Dermis blood vessel endothelial cell (primary cell): Measurements from ENCODE around the gene ASAH2B. TPM values are rescaled to one million over a fixed set of nuclear protein-coding genes. Genes with fewer than 3 reads are reported as not detected.

Source experiments
- DNase-seq: peaks from one replicate; pipeline ENCODE4 v3.0.0; 2010
- total RNA-seq: library from RNA; depleted of rRNA; stranded (reverse); fragments of >200 nt; gene quantifications from 2 replicates; pipeline ENCODE4 v1.2.3, GENCODE V29; 2014

Gene ASAH2B
- total RNA-seq, 1 donor from 2014 or later, result 1.4 TPM

DNA sequence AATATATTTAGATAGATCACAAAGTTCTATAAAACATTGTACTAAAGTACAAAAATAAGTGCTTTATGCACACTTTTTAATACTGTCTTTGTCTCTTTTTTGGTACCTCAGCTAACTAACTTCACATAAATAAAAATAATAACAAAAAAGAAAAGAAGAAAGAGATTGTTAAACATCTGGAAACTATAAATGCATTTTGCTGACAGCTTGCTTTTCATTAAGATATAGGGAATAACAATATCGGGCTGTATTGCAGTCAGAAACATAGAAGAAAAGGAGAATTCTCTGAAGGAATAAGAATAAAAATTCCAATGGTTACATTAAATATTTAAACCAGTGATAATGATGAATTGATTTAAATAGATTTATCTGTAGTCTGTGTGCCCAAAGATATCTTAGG is 59.9 kb downstream of the ASAH2B start:
- DNase-seq, result no peak

DNA sequence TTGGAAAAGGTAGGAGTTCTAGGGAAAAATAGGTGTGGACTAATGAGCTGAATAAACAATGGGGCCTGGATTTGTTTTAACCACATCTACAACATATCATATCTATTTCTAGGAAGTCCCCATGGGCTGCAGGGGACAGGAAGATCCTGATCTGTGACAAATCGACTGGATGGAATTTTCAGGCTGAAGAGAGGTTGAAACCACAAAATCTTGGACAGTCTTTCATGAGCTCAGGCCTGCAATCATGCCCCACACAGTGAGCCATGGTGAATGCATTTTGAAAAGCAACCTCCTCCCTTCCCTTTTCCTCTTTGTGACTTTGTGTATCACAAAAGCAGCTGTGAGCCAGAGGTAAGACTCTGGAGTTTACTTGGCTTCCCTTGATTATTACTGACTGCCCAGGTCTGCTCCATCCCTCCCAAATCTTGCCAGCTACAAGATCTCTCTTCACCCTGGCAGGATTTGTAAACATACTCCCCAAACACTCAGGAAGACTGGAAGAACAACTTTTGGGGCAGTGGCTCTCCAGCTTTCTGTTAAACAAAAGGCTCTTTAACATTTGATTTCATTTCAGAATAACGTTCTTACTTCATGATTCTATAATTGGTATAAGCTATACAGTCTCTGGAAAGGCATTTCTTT is 66.4 kb downstream of the ASAH2B start:
- no peak for DNase-seq

DNA sequence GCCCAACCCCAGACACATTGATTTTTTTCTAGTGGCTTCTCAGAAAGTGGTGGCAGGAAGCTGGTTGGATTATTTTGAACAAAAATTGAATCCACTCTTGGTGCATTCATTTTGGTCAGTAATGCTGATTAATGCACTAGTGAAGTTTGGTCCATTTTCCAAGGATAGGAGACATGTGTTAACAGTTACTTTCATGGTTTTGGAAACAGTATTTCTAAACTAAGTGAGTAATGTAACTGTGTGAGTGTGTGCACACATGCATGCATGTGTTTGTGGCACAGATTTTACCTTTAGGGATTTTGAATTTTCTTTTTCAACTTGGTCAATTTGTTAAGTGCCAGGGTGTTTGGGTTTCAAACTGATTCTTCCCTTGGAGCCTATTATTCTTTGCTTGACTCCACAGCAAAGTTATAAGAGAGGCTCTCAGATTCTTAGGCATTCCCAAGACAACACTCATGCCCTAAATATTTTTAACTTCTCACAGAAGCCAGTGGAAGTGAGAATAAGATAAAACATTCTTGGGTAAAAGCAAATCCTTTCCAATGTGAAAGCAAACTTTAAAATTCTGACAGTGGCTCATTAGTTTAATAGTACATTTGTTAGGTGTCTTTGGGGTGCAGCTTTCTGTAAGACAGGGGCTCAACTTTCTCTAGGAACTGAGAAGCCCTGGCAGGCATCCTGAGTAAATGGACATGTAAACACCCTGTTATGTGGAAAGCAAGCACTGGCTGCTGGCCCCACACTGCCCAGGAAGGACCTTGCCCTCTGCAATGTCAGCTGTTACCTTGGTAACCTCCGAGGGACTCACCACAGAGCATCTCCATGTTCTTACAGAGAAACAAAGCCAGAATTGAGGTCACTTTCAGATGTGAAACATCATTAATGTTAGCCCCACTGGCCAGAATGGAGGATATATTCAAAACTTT is 68.4 kb downstream of the ASAH2B start:
- no peak for DNase-seq

Other genes with a start within 250 kb of the ASAH2B start
- 64.0 and 69.3 TPM in 2 replicates for gene SGMS1, start 116.0 kb upstream of the ASAH2B start, total RNA-seq
- gene A1CF, start 145.7 kb downstream of the ASAH2B start, total RNA-seq, result not detected in 2 replicates